HEK293 (cell line): ENCODE results near the gene FNDC8.

Experiments
- CTCF ChIA-PET: fragments of 350-600 bp; formaldehyde crosslinking; extraction: SDS; loops from one replicate; lab custom pipeline; 2021; ENCODE audit warnings: antibody characterized with exemption; lab: Yijun Ruan, JAX
- POLR2A ChIA-PET: fragments of 300-600 bp; formaldehyde crosslinking; extraction: SDS; loops from one replicate; lab custom pipeline; 2020; ENCODE audit warnings: antibody characterized with exemption, inconsistent platforms; lab: Yijun Ruan, JAX
- H3K27ac ChIP-seq: fragments of 200-500 bp; sonication (Bioruptor generic); 2 replicates; pipeline ENCODE4 v1.5.1; 2014; ENCODE audit warnings: low read depth, low read length, control low read depth, inconsistent platforms; ENCODE audit errors: extremely low read depth
- H3K36me3 ChIP-seq, 2 experiments: fragments of 200-500 bp in 1 of 2; sonication (Bioruptor generic) in 1 of 2; 1 replicate in 1 of 2; 2 replicates in 1 of 2; pipeline ENCODE4 v1.5.1; 2014 to 2017; ENCODE audit warnings: inconsistent platforms in 2 of 2, low read length in 2 of 2; ENCODE audit not compliant: control insufficient read depth in 2 of 2, insufficient read depth in 1 of 2
- H3K4me1 ChIP-seq: fragments of 200-500 bp; sonication (Bioruptor generic); 2 replicates; pipeline ENCODE4 v1.5.1; 2014; ENCODE audit warnings: mild to moderate bottlenecking, low read length, inconsistent platforms; ENCODE audit not compliant: control insufficient read depth, insufficient read depth
- H3K4me3 ChIP-seq: 2 replicates; pipeline ENCODE4 v1.5.1; 2011; ENCODE audit warnings: low read depth, mild to moderate bottlenecking, control low read depth, low read length, moderate library complexity
- H3K9me3 ChIP-seq: fragments of 200-500 bp; sonication (Bioruptor generic); 2 replicates; pipeline ENCODE4 v1.5.1; 2014; ENCODE audit warnings: low read depth, low read length, inconsistent platforms; ENCODE audit not compliant: control insufficient read depth, insufficient read depth
- BCL11B ChIP-seq: fragments of 450-650 bp; formaldehyde crosslinking; IDR thresholded peaks from 2 replicates; pipeline ENCODE4 v1.5.1; 2016; ENCODE audit warnings: low read depth, missing biosample characterization, missing genetic modification characterization
- EGR2 ChIP-seq: fragments of 450-650 bp; formaldehyde crosslinking; IDR thresholded peaks from 2 replicates; pipeline ENCODE4 v1.5.1; 2016; ENCODE audit warnings: low read depth, missing biosample characterization, missing genetic modification characterization
- HOXD13 ChIP-seq: sonication (generic); formaldehyde crosslinking; IDR thresholded peaks from 2 replicates; pipeline ENCODE4 v1.8.0; 2022; ENCODE audit warnings: missing genetic modification reagents, borderline replicate concordance
- KLF1 ChIP-seq: fragments of 450-650 bp; formaldehyde crosslinking; IDR thresholded peaks from 2 replicates; pipeline ENCODE4 v1.5.1; 2016; ENCODE audit warnings: missing biosample characterization, missing genetic modification characterization
- MEIS1 ChIP-seq: sonication (generic); formaldehyde crosslinking; IDR thresholded peaks from 2 replicates; pipeline ENCODE4 v1.8.1; 2022; ENCODE audit warnings: missing genetic modification reagents, mild to moderate bottlenecking, borderline replicate concordance
- SP2 ChIP-seq: fragments of 450-650 bp; formaldehyde crosslinking; IDR thresholded peaks from 2 replicates; pipeline ENCODE4 v1.5.1; 2016; ENCODE audit warnings: missing biosample characterization, missing genetic modification characterization
- SP3 ChIP-seq: fragments of 450-650 bp; formaldehyde crosslinking; IDR thresholded peaks from 2 replicates; pipeline ENCODE4 v1.5.1; 2016; ENCODE audit warnings: missing biosample characterization, missing genetic modification characterization
- TRIM28 ChIP-seq: IDR thresholded peaks from 2 replicates; pipeline ENCODE4 v1.6.1; 2011; ENCODE audit warnings: low read length, control low read depth, borderline replicate concordance
- ZBTB8A ChIP-seq: fragments of 450-650 bp; formaldehyde crosslinking; IDR thresholded peaks from 2 replicates; pipeline ENCODE4 v1.5.1; 2016; ENCODE audit warnings: missing biosample characterization, missing genetic modification characterization
- ZFP41 ChIP-seq: fragments of 450-650 bp; formaldehyde crosslinking; IDR thresholded peaks from 2 replicates; pipeline ENCODE4 v1.5.1; 2016; ENCODE audit warnings: missing biosample characterization, missing genetic modification characterization, borderline replicate concordance
- ZNF10 ChIP-seq: fragments of 450-650 bp; formaldehyde crosslinking; IDR thresholded peaks from 2 replicates; pipeline ENCODE4 v1.5.1; 2017; ENCODE audit warnings: missing biosample characterization, missing genetic modification characterization
- ZNF174 ChIP-seq: fragments of 450-650 bp; formaldehyde crosslinking; IDR thresholded peaks from 2 replicates; pipeline ENCODE4 v1.5.0; 2017; ENCODE audit warnings: missing biosample characterization, mild to moderate bottlenecking, missing genetic modification characterization
- ZNF19 ChIP-seq: fragments of 450-650 bp; formaldehyde crosslinking; IDR thresholded peaks from 2 replicates; pipeline ENCODE4; 2016; ENCODE audit warnings: missing biosample characterization, missing genetic modification characterization, low read depth
- ZNF24 ChIP-seq: fragments of 450-650 bp; formaldehyde crosslinking; IDR thresholded peaks from 2 replicates; pipeline ENCODE4 v1.5.1; 2016; ENCODE audit warnings: missing biosample characterization, missing genetic modification characterization
- ZNF292 ChIP-seq: fragments of 450-650 bp; formaldehyde crosslinking; IDR thresholded peaks from 2 replicates; pipeline ENCODE4 v1.5.1; 2016; ENCODE audit warnings: low read depth, missing biosample characterization, missing genetic modification characterization, borderline replicate concordance
- ZNF426 ChIP-seq: fragments of 450-650 bp; formaldehyde crosslinking; IDR thresholded peaks from 2 replicates; pipeline ENCODE4 v1.5.1; 2017; ENCODE audit warnings: missing biosample characterization, missing genetic modification characterization, mild to moderate bottlenecking, inconsistent platforms, moderate library complexity
- ZNF48 ChIP-seq: fragments of 450-650 bp; formaldehyde crosslinking; IDR thresholded peaks from 2 replicates; pipeline ENCODE4 v1.5.1; 2016; ENCODE audit warnings: missing biosample characterization, missing genetic modification characterization
- ZNF571 ChIP-seq: fragments of 450-650 bp; formaldehyde crosslinking; IDR thresholded peaks from 2 replicates; pipeline ENCODE4 v1.5.0; 2017; ENCODE audit warnings: missing biosample characterization, missing genetic modification characterization
- ZXDB ChIP-seq: fragments of 450-650 bp; formaldehyde crosslinking; IDR thresholded peaks from 2 replicates; pipeline ENCODE4 v1.5.1; 2016; ENCODE audit warnings: missing biosample characterization, missing genetic modification characterization
- TF ChIP-seq, protein P1 (sequence below): fragments of 450-650 bp; formaldehyde crosslinking; IDR thresholded peaks from 2 replicates; pipeline ENCODE4 v1.5.1; 2017; ENCODE audit warnings: missing biosample characterization, missing genetic modification characterization
- TF ChIP-seq, protein P2 (sequence below): fragments of 450-650 bp; formaldehyde crosslinking; conservative IDR thresholded peaks from 2 replicates; pipeline ENCODE4 v1.5.1; 2016; ENCODE audit warnings: low read depth, missing biosample characterization, missing genetic modification characterization

Gene FNDC8

DNA sequence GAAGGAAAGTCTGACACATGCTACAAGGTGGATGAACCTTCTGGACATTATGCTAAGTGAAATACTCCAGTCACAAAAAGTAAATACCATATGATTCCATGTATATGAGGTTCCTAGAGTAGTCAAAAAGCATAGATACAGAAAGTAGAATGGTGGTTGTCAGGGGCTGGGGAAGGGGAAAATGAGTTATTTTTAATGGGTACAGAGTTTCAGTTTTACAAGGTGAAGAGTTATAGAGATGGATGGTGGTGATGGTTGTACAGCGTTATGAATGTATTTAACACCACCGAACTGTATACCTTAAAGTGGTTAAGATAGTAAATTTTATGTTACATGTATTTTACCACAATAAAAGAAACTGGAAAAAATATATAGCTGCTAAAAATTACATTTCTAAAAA lies 19.7 kb upstream of the FNDC8 start:
- POLR2A ChIA-PET: no interaction called here
- TF ChIP-seq MEIS1 (CRISPR knock-in tag) (no peak), EGR2 (tag by site-specific recombination) (no peak), ZNF24 (no peak), ZNF48 (tag by site-specific recombination) (no peak), TRIM28 (no peak)
- Histone ChIP-seq H3K27ac (no peak overlapping the region), H3K36me3 (peaks cover 29 to 78% of the 10 kb centered on the region in 2 experiments), H3K4me3 (no peak overlapping the region), H3K4me1 (no peaks in the 10 kb centered on the region), H3K9me3 (no peaks in the 10 kb centered on the region)
- CTCF ChIA-PET: interaction anchor here (0.7 to 2.9 kb wide), 3 partner anchors 12 to 148 kb away, joined by 3 to 14 read pairs (median 4); no protein-coding TSS in a partner anchor

- H3K4me3 ChIP-seq: no peak overlapping the region
- no peak for TF ChIP-seq ZNF10 (tag by site-specific recombination)
- TF ChIP-seq ZNF174 (tag by site-specific recombination): no peak
- TF ChIP-seq KLF1 (tag by site-specific recombination): no peak
- TF ChIP-seq ZNF292 (tag by site-specific recombination): no peak
- TF ChIP-seq, protein P1, sequence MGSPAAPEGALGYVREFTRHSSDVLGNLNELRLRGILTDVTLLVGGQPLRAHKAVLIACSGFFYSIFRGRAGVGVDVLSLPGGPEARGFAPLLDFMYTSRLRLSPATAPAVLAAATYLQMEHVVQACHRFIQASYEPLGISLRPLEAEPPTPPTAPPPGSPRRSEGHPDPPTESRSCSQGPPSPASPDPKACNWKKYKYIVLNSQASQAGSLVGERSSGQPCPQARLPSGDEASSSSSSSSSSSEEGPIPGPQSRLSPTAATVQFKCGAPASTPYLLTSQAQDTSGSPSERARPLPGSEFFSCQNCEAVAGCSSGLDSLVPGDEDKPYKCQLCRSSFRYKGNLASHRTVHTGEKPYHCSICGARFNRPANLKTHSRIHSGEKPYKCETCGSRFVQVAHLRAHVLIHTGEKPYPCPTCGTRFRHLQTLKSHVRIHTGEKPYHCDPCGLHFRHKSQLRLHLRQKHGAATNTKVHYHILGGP (tag by site-specific recombination): no peak
- no peak for TF ChIP-seq ZNF426
- TF ChIP-seq, protein P2, sequence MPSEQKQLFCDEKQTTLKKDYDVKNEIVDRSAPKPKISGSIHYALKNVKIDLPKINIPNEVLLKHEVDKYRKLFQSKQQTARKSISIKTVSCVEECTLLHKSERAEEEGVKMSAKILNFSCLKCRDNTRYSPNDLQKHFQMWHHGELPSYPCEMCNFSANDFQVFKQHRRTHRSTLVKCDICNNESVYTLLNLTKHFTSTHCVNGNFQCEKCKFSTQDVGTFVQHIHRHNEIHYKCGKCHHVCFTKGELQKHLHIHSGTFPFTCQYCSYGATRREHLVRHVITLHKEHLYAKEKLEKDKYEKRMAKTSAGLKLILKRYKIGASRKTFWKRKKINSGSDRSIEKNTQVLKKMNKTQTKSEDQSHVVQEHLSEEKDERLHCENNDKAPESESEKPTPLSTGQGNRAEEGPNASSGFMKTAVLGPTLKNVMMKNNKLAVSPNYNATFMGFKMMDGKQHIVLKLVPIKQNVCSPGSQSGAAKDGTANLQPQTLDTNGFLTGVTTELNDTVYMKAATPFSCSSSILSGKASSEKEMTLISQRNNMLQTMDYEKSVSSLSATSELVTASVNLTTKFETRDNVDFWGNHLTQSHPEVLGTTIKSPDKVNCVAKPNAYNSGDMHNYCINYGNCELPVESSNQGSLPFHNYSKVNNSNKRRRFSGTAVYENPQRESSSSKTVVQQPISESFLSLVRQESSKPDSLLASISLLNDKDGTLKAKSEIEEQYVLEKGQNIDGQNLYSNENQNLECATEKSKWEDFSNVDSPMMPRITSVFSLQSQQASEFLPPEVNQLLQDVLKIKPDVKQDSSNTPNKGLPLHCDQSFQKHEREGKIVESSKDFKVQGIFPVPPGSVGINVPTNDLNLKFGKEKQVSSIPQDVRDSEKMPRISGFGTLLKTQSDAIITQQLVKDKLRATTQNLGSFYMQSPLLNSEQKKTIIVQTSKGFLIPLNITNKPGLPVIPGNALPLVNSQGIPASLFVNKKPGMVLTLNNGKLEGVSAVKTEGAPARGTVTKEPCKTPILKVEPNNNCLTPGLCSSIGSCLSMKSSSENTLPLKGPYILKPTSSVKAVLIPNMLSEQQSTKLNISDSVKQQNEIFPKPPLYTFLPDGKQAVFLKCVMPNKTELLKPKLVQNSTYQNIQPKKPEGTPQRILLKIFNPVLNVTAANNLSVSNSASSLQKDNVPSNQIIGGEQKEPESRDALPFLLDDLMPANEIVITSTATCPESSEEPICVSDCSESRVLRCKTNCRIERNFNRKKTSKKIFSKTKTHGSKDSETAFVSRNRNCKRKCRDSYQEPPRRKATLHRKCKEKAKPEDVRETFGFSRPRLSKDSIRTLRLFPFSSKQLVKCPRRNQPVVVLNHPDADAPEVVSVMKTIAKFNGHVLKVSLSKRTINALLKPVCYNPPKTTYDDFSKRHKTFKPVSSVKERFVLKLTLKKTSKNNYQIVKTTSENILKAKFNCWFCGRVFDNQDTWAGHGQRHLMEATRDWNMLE (tag by site-specific recombination): no peak
- no peak for TF ChIP-seq SP3 (tag by site-specific recombination)
- TF ChIP-seq ZXDB (tag by site-specific recombination): no peak
- no peak for TF ChIP-seq ZBTB8A (tag by site-specific recombination)
- TF ChIP-seq SP2: no peak
- TF ChIP-seq BCL11B (tag by site-specific recombination): no peak
- TF ChIP-seq ZNF19 (tag by site-specific recombination): no peak
- TF ChIP-seq ZFP41 (tag by site-specific recombination): no peak
- TF ChIP-seq HOXD13 (CRISPR knock-in tag): no peak
- no peak for TF ChIP-seq ZNF571
- H3K36me3 ChIP-seq: peaks cover 31 to 81% of the 10 kb centered on the region in 2 experiments
- ChIA-PET POLR2A (no interaction called here), CTCF (interaction anchor here (1.0 to 2.9 kb wide), 3 partner anchors 13 to 100 kb away, joined by 3 to 14 read pairs (median 5); no protein-coding TSS in a partner anchor)
- H3K27ac ChIP-seq: no peak overlapping the region
- no peaks in the 10 kb centered on the region for H3K4me1 ChIP-seq
- H3K9me3 ChIP-seq: no peaks in the 10 kb centered on the region
Measured at GRCh38 chr17:35103271-35103670, 18.1 kb upstream of the FNDC8 start.
